Adrenal gland (tissue), 12 donors: ENCODE results near the gene TMEM184B. TPM values are rescaled to one million over a fixed set of nuclear protein-coding genes. Genes with fewer than 3 reads are reported as not detected.
A peak's percentile ranks its signal among the peaks of the same experiment; 100 is the strongest.

Experiments used
- DNase-seq, 7 donors: peaks; one replicate each; pipeline ENCODE4 v3.0.0-alpha.2; 2019 to 2020
- H3K27ac ChIP-seq, 5 donors: fragments of 200-600 bp; sonication (generic) in 4 of 5; 1 replicate in 3 of 5; 2 replicates in 2 of 5; pipeline versions ENCODE4 v1.5.1 to v1.8.0; 2016 to 2020; ENCODE audit warnings: mild to moderate bottlenecking in 1 of 5
- H3K27me3 ChIP-seq: fragments of 200-600 bp; 2 replicates; pipeline ENCODE4 v1.8.0; 2021
- H3K36me3 ChIP-seq, 2 donors: fragments of 200-600 bp; replicated peaks in 1 of 2; 1 replicate in 1 of 2; 2 replicates in 1 of 2; pipeline versions ENCODE4 v1.5.1 to v1.8.0; 2018 to 2022
- H3K4me1 ChIP-seq, 2 donors: fragments of 200-600 bp; replicated peaks in 1 of 2; 1 replicate in 1 of 2; 2 replicates in 1 of 2; pipeline versions ENCODE4 v1.5.1 to v1.8.0; 2018 to 2021
- H3K4me3 ChIP-seq, 4 donors: fragments of 200-600 bp; sonication (generic) in 3 of 4; one replicate each; pipeline ENCODE4 v1.5.1; 2016 to 2018
- H3K9me3 ChIP-seq, 3 donors: fragments of 200-600 bp; sonication (generic) in 1 of 3; replicated peaks in 1 of 3; 1 replicate in 2 of 3; 2 replicates in 1 of 3; pipeline versions ENCODE4 v1.5.1 to v1.8.0; 2016 to 2021
- CTCF ChIP-seq, 6 experiments: fragments of 450-650 bp in 4 of 6; fragments of 200-600 bp in 2 of 6; sonication (generic) in 1 of 6; IDR thresholded peaks; 1 replicate in 5 of 6; 2 replicates in 1 of 6; pipeline versions ENCODE4 v1.5.1 to v1.8.0; 2016 to 2021; ENCODE audit warnings: antibody characterized with exemption in 6 of 6, mild to moderate bottlenecking in 2 of 6, moderate library complexity in 1 of 6
- POLR2A ChIP-seq, 2 donors: fragments of 450-650 bp; IDR thresholded peaks; one replicate each; pipeline ENCODE4 v1.6.1; 2017; ENCODE audit warnings: antibody characterized with exemption in 2 of 2, mild to moderate bottlenecking in 2 of 2, moderate library complexity in 1 of 2
- WGBS, 4 donors: extraction: QIAGEN DNeasy Blood & Tissue Kit in 2 of 4; methylation state at CpG; one replicate each; pipeline versions ENCODE4 v1.1.5 to v1.1.7; 2013 to 2017; 5-methylcytosine and 5-hydroxymethylcytosine counted together
- intact Hi-C, 2 donors: fragments of 100-400 bp; cut with DNase I; formaldehyde crosslinking; loops; one replicate each; pipeline versions ENCODE4 v1.14.1 to v1.15.0; 2022 to 2023
- polyA plus RNA-seq, 3 donors: library from polyadenylated mRNA; stranded (reverse); fragments of 200-250 nt in 2 of 3; fragments of 350-450 nt in 1 of 3; fragmentation: Illumina TruSeq in 1 of 3; extraction: RNeasy Lipid Tissue Mini Kit (QIAGEN cat#74804) in 1 of 3; gene quantifications; one replicate each; pipeline ENCODE4 v1.2.3, GENCODE V29; 2013 to 2014
- total RNA-seq, 9 donors: library from RNA; depleted of rRNA in 4 of 9; stranded (reverse); fragments of >200 nt in 4 of 9; fragments of 120-200 nt in 1 of 9; fragmentation: NEBNext Ultra II Directional in 1 of 9; extraction: Animal tissue kit (Norgen Biotek cat#: 25700) in 1 of 9; gene quantifications; one replicate each; pipeline versions ENCODE4 v1.1.0 to v1.2.4, GENCODE V29; 2013 to 2023
- donor health status: healthy with polysubstance abuse.
- donor health status: Bipolar disorder and iron deficiency.
- donor health status: DM: yes; HTN: yes; CAD: no.
- donor health status: DM: no; HTN: no; CAD: no.
- donor health status: DM: no; HTN: no; CAD: no.
- donor health status: DM: yes; HTN: yes; CAD: no.

The TMEM184B gene
- total and polyA plus RNA-seq, 12 donors = 7.1 to 107 (median 43.8) TPM

- H3K27ac ChIP-seq = peak overlapping the region in 1 of 5 donors; percentile 35
- H3K36me3 ChIP-seq = peaks cover 0 to 86% of the 10 kb centered on the region in 2 donors
- no peak for DNase-seq
- TF ChIP-seq POLR2A (IDR thresholded peaks at IDR 0.05) (no peak), CTCF (IDR thresholded peaks at IDR 0.05) (no peak)
- no peaks in the 10 kb centered on the region for H3K9me3 ChIP-seq
- H3K4me1 ChIP-seq = peaks cover 19 to 32% of the 10 kb centered on the region in 2 donors
- no peak overlapping the region for H3K4me3 ChIP-seq
- intact Hi-C loops = no loop called here
- WGBS, 4 donors = 78 to 93% (median 89%) methylated on average over 3 of the region's 3 CpGs
- H3K27me3 ChIP-seq = no peaks in the 10 kb centered on the region
Observed at GRCh38 chr22:38300946-38301345, 28.1 kb upstream of the TMEM184B start.

GRCh38 chr22:38300197-38300945, 27.6 kb upstream of the TMEM184B start:
- TF ChIP-seq CTCF (IDR thresholded peaks at IDR 0.05) (no peak), POLR2A (IDR thresholded peaks at IDR 0.05) (no peak)
- H3K9me3 ChIP-seq = no peaks in the 10 kb centered on the region
- H3K4me3 ChIP-seq = no peak overlapping the region
- peaks cover 0 to 92% of the 10 kb centered on the region in 2 donors for H3K36me3 ChIP-seq
- DNase-seq = no peak
- intact Hi-C loops = no loop called here
- H3K27ac ChIP-seq = peak overlapping the region in 1 of 5 donors; percentile 35
- WGBS, 4 donors = 86 to 93% (median 88%) methylated on average over 19 to 26 of the region's 26 CpGs
- H3K4me1 ChIP-seq = peaks cover 13 to 30% of the 10 kb centered on the region in 2 donors
- no peaks in the 10 kb centered on the region for H3K27me3 ChIP-seq

GRCh38 chr22:38299770-38300102, 26.9 kb upstream of the TMEM184B start:
- Histone ChIP-seq H3K9me3 (no peaks in the 10 kb centered on the region), H3K27me3 (no peaks in the 10 kb centered on the region), H3K36me3 (peaks cover 0 to 97% of the 10 kb centered on the region in 2 donors), H3K27ac (no peak overlapping the region), H3K4me1 (peaks cover 12 to 24% of the 10 kb centered on the region in 2 donors), H3K4me3 (no peak overlapping the region)
- 82 to 100% (median 88%) methylated on average over 4 to 12 of the region's 12 CpGs; no CpG with 5 or more reads in 1 of the 4 donors for WGBS, 4 donors
- intact Hi-C loops = no loop called here
- DNase-seq = no peak
- no peak for TF ChIP-seq POLR2A (IDR thresholded peaks at IDR 0.05)
- TF ChIP-seq CTCF (IDR thresholded peaks at IDR 0.05) = no peak

- Histone ChIP-seq H3K27me3 (no peaks in the 10 kb centered on the region), H3K9me3 (no peaks in the 10 kb centered on the region), H3K4me1 (peaks cover 0 to 11% of the 10 kb centered on the region in 2 donors), H3K36me3 (peaks cover 0 to 98% of the 10 kb centered on the region in 2 donors), H3K27ac (peak overlapping the region in 1 of 5 donors; percentile 35), H3K4me3 (no peak overlapping the region)
- TF ChIP-seq POLR2A (IDR thresholded peaks at IDR 0.05) (no peak), CTCF (IDR thresholded peaks at IDR 0.05) (peak in 5 of 6 experiments; percentile 5 to 38 (median 30))
- WGBS, 4 donors = 78 to 87% (median 85%) methylated on average over 12 to 25 of the region's 25 CpGs
- intact Hi-C loops = no loop called here
- DNase-seq = peak in 4 of 7 donors; percentile 49 to 83 (median 62)
Observed at GRCh38 chr22:38298312-38299005, 25.6 kb upstream of the TMEM184B start.
